Mononuclear cell (primary cell): ENCODE results near the gene TMEM54. TPM values are rescaled to one million over a fixed set of nuclear protein-coding genes. Genes with fewer than 3 reads are reported as not detected.

Source experiments
- H3K27me3 ChIP-seq: 2 replicates; pipeline ENCODE4 v1.6.0; 2011; ENCODE audit warnings: low read length, control low read depth; ENCODE audit not compliant: insufficient read depth
- H3K4me1 ChIP-seq: 2 replicates; pipeline ENCODE4 v1.5.1; 2011; ENCODE audit warnings: mild to moderate bottlenecking, low read length, control low read depth; ENCODE audit not compliant: insufficient read depth
- H3K4me3 ChIP-seq: 2 replicates; pipeline ENCODE4 v1.5.1; 2011; ENCODE audit warnings: mild to moderate bottlenecking, low read length, moderate library complexity
- H3K9me3 ChIP-seq: 2 replicates; pipeline ENCODE4 v1.5.1; 2011; ENCODE audit warnings: low read depth, mild to moderate bottlenecking, control low read depth, low read length
- total RNA-seq: library from RNA; depleted of rRNA; stranded (reverse); fragments of >200 nt; gene quantifications from one replicate; pipeline ENCODE4 v1.2.3, GENCODE V29; 2012

The TMEM54 gene
- total RNA-seq, 1 donor = not detected

DNA sequence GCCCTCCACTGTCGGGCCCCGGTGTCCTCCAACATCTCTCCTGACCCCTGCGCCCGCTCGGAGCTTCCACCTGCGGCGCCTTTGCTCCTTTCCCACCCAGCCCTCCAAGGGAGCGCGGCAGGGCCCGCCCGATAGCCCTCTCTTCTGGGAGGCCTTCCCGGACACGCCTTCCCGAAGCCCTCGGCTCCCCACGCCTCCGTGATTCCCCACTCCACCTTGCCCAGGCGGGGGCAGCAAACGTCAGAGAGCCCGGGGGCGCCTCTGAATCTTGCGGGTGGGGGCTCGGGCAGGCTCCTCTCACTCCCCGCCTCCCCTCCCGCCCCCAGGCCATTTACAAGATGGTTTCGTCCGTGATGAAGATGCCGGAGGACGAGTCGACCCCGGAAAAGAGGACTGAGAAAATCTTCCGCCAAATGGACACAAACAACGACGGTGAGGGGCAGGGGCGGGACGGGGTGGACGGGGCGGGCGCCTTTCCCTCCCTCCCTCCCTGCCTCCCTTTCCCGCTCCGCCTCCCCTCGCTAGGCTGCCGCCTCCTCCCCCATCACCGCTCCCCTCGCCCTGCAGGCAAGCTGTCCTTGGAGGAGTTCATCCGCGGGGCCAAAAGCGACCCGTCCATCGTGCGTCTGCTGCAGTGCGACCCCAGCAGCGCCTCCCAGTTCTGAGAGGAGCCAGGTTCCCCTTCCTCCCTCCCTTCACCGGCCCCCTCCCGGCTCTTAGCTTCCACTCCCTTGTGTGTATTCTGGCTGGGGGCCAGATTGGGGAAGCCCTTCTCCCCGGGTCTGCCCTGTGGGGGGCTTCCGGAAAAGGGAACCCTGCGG is 7.8 kb downstream of the TMEM54 start:
- Histone ChIP-seq H3K4me1 (peaks cover 8% of the 10 kb centered on the region), H3K27me3 (peaks cover 32% of the 10 kb centered on the region), H3K4me3 (no peak overlapping the region), H3K9me3 (no peaks in the 10 kb centered on the region)

DNA sequence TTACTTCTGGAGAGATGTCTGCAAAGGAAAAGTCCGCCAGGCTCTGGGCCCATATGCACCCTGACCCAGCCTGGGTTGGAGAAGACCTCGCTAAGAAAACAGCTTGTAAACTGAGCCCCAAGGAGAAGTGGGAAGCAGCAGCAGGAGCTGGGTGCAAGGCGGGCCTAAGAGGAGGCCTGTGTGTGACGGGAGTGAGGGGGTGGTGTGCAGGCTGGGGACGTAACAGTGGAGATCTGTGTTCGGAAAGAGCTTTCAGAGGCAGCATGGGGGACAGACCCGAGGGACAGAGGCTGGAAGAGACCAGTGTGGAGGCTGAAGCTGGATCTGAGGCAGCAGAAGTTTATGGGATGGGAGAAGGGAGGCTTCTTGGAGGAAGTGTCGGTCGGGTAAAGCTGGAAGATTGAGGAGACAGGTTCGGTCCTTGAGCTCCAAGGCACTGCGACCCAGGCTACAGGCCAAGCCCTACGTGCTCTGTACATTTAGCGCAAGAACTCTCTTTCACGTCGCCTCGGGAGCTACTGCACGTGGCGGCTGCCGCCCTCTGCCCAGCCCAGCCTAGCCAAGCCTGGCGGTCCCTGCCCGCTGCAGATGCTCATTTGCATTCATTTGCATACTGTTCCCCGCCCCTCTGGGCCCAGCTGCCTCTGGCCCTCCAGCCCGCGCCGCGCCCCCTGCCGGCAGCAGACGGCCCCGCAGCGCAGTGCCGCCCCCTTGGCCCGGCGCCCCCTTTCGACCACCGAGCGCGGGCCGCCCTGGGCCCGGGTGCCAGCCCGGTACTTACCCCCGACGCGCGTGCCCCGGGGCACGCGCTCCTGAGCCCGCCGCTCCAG is 8.6 kb downstream of the TMEM54 start:
- no peaks in the 10 kb centered on the region for H3K9me3 ChIP-seq
- H3K4me1 ChIP-seq = peaks cover 8% of the 10 kb centered on the region
- H3K4me3 ChIP-seq = no peak overlapping the region
- H3K27me3 ChIP-seq = peaks cover 37% of the 10 kb centered on the region

DNA sequence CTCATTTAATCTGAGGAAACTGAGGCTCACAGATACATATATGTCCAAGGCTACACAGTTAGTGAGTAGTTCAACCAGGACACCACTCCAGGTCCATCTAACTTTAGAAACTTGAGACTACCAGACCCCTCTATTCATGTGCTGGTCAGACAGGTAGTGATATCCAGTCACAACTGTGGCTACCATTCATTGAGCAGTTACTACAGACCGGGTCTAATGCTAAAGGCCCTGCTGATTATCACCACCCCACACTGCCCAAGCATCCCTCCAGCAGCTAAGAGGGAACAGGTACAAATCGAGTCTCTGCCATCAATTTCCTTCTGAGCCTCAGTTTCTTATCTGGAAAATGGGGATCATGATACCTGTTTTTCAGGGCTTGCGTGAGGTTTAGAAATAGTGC is 9.6 kb downstream of the TMEM54 start:
- Histone ChIP-seq H3K27me3 (peaks cover 46% of the 10 kb centered on the region), H3K4me3 (no peak overlapping the region), H3K9me3 (no peaks in the 10 kb centered on the region), H3K4me1 (peaks cover 8% of the 10 kb centered on the region)

DNA sequence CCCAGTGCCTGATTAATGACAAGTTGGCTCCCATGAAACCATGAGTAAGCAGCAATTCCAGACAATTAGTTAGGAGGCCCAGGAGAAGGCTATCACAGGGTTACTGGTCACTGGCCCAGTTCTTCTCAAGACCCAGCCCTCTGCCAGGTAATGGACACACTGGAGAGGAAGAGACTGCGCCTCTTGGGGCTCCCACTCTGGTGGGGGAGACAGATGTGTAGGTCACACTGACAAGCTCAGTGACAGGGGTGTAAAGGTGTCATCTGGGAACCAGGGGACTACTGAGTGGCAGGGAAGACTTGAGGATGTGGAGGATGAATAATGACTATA is 10.0 kb downstream of the TMEM54 start:
- Histone ChIP-seq H3K4me3 (no peak overlapping the region), H3K4me1 (peaks cover 8% of the 10 kb centered on the region), H3K27me3 (peaks cover 46% of the 10 kb centered on the region), H3K9me3 (no peaks in the 10 kb centered on the region)

DNA sequence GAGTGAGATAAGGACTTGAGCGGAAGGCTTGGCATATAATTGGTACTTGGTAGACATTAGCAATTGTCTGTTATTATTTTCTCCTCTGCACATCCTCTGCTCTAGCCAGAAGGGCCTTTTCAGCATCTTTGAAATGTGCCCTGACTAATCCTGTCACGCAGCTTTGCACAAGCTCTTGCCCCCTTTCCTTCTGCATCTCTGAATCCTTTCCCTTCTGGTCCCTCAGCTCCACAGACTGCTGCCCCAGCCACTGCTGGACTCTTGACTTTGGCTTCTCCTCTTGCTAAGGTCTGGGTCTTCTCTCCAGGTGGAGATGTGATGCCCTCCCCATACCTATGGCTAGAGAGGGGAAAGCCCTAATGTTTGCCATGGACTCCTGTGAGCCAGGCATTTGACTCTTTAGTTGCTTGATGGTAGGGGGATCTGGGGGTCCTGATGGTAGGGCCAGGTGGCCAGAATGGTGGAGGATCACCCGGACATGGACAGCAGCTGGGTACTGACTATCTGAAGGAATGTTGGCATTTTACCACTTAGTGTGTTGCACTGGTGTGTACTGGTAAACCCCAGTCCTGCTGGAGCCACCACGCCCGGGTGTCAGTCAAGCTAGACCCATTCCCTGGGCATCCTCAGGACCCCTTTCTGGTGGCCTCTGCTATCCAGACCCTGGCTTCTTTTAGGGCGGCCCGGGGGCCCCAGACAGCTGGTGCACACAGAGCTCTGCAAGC is 10.5 kb downstream of the TMEM54 start:
- Histone ChIP-seq H3K27me3 (peaks cover 46% of the 10 kb centered on the region), H3K9me3 (no peaks in the 10 kb centered on the region), H3K4me1 (peaks cover 8% of the 10 kb centered on the region), H3K4me3 (no peak overlapping the region)

DNA sequence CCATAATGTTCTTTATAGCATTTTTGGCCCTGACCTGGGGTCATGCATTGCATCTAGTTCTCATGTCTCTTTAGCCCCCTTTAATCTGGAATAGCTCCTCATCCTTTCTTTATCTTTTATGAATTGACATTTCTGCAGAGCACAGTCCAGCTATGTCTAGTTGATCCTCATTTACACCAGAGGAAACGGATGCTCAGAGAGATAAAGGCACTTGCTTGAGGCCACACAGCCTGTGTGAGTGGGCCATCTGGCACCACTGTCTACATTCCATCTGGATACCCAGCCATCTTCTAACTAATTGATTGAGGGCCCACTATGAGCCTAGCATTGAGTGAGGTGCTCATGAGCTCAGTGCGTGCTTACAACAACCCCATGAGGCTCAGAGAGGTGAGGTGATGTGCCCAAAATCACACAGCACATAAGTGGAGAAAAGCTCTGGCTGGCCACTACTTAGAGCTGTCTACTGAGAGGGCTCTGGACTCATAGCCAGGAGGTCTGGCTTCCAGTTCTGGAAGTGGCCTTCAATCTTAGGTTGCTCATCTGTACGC is 11.4 kb downstream of the TMEM54 start:
- Histone ChIP-seq H3K4me1 (peaks cover 8% of the 10 kb centered on the region), H3K4me3 (no peak overlapping the region), H3K27me3 (peaks cover 55% of the 10 kb centered on the region), H3K9me3 (no peaks in the 10 kb centered on the region)

DNA sequence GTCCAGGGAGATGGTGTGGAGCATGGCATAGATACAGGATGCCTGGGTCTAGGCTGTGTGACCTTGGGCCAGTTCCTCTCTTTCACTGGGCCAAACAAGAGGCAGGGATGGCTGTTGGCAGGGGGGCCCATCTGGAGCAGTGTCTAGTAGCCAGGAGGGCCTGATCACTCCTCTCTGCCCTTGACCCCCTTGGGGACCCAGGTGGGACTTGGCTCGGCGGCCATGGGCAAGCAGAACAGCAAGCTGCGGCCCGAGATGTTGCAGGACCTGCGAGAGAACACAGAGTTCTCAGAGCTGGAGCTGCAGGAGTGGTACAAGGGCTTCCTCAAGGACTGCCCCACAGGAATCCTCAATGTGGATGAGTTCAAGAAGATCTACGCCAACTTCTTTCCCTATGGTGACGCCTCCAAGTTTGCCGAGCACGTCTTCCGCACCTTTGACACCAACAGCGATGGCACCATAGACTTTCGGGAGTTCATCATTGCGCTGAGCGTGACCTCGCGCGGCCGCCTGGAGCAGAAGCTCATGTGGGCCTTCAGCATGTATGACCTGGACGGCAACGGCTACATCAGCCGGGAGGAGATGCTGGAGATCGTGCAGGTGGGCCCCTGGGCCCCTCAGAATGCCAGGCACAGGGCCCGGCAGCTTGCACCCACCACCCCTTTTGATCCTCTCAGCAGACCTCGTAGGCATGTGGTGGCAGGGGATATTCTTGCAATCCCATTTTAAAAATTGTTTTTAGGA is 12.3 kb downstream of the TMEM54 start:
- no peaks in the 10 kb centered on the region for H3K9me3 ChIP-seq
- peaks cover 52% of the 10 kb centered on the region for H3K27me3 ChIP-seq
- peaks cover 8% of the 10 kb centered on the region for H3K4me1 ChIP-seq
- no peak overlapping the region for H3K4me3 ChIP-seq

DNA sequence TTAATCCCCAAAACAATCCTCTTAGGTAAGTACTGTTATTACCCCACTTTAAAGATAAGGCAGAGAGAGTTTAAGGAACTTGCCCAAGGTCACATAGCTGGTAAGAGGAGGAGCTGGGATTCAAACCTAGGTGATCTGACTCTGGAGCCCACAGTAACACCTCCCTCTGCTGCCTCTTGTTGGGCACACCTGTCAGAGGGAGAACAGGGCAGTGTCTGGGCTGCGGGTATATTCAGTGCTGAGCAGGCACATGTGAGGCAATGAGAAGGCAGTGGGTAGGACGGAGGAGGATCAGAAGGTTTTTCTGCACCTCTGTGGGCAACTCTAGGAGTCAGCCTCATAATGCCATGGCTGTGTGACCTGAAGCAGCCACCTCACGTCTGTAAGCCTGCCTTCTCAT is 13.1 kb downstream of the TMEM54 start:
- H3K27me3 ChIP-seq = peaks cover 53% of the 10 kb centered on the region

DNA sequence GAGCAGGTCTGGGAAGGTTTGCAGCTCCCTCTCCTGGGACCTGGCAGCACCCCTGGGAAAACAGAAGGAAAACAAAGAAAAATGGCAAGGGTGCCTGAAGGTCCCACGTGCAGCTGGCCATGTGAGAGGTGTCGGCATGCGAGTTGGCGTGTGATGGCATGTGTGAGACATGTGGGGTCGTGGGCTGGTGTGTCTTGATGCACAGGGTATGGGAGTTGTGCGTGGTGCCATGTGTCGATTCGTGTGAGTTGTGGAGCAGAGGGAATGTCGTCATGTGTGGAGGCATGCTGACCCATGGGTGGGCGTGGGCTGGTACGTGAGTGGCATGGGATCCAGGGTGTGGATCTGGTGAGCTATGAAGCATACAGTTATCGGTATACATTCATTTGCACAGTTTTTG is 13.6 kb downstream of the TMEM54 start:
- H3K4me1 ChIP-seq = peaks cover under 1% of the 10 kb centered on the region
- no peaks in the 10 kb centered on the region for H3K9me3 ChIP-seq
- no peak overlapping the region for H3K4me3 ChIP-seq
- H3K27me3 ChIP-seq = peaks cover 51% of the 10 kb centered on the region

More for the DNA sequence above, 13.1 kb downstream of the TMEM54 start:
- Histone ChIP-seq H3K9me3 (no peaks in the 10 kb centered on the region), H3K4me3 (no peak overlapping the region), H3K4me1 (peaks cover 6% of the 10 kb centered on the region)

DNA sequence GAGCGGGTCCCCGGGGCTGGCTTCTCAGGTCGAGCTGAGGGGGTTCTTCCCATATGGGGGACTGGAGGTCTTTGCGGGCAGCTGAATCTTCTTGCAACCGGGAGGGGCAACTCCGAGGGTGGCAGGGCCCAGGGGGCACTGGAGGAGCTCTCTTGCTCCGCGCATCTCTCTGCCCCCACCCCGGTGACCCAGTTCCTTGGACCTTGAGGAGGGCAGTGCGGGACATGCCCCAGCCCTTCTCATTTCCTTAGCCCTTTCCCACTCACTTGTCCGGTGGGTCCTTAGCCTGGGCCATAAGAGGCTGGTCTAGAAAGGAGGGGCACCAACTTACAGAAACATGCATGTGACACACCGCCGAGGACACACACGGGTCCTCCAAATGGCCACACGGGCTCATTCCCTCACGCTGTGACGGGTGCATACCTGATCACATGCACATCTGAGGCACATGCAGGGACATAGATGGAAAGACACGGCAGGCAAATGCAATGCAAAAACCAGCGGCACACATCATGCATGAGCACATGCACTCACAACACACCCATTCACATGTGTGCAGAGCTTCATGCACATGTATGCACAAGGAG is 14.3 kb downstream of the TMEM54 start:
- H3K27me3 ChIP-seq = peaks cover 44% of the 10 kb centered on the region
- no peak overlapping the region for H3K4me3 ChIP-seq
- no peaks in the 10 kb centered on the region for H3K4me1 ChIP-seq

DNA sequence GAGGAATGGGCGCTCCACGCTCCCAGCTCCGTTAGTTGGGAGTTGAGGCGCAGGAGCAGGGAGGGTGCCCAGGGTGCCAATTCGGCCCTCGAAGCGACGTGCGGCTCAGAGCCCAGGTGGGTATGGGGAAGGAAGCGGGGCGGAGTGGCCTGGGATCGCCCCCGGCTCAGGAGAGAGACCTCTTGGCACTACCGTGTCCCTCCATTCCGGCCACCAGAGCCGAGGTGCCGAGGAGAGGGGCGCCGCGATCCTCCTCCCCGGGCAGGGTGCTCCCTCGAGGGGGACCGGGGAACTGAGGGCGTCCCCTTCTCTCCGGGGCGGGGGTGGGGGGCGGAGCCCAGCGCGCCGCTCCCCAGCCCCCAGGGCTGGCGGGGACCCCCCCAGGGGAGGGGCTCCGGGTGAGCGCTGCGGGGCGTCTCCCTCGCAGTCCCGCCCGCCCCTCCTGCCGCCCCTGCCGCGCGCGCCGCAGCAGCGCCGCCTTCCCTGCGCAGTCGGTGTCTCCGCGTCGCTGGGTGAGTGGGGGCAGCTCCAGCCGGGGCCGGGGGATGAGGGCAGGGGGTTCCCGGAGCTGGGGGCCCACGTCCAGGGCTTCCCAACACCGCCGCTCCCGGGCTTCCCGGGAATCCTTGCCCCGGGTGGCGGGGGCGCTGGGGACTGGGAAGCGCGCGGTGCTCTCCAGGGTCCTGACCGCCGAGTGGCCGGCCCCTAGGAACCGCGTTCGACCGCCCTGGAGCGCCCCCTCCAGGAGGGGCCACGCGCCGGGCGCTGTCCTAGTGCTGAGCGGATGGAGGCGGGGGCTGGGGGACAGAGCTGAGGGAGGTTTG is 15.0 kb downstream of the TMEM54 start, which contains the start of gene HPCA:
TSS of gene HPCA (plus strand) at position 488 of the 824 bp plus-strand sequence. CDS start 2,408 bp downstream, outside the sequence.
- H3K27me3 ChIP-seq = peaks cover 37% of the 10 kb centered on the region
- no peak within 1 kb of the TSS for H3K4me3 ChIP-seq
- H3K9me3 ChIP-seq = no peaks in the 10 kb centered on the region
- H3K4me1 ChIP-seq = no peaks in the 10 kb centered on the region

More for the DNA sequence above, 14.3 kb downstream of the TMEM54 start:
- H3K9me3 ChIP-seq = no peaks in the 10 kb centered on the region

DNA sequence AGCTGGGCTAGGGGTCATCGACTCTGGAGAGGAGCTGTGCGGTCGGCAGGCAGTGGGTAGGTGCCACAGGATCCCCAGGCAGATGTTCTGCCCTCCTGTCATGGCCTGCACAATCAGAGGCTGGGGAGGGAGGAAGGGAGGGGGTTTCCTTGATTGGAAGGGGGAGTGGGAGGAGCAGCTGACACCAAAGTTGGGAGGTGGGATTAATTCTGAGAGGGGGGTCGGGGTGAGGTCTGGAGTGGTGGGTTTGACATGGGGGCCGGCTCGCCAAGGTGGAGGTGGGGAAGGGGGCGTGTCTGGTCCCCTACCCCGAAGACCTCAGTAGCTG is 15.5 kb downstream of the TMEM54 start:
- H3K4me1 ChIP-seq = no peaks in the 10 kb centered on the region
- peaks cover 31% of the 10 kb centered on the region for H3K27me3 ChIP-seq
- no peaks in the 10 kb centered on the region for H3K9me3 ChIP-seq
- no peak overlapping the region for H3K4me3 ChIP-seq

DNA sequence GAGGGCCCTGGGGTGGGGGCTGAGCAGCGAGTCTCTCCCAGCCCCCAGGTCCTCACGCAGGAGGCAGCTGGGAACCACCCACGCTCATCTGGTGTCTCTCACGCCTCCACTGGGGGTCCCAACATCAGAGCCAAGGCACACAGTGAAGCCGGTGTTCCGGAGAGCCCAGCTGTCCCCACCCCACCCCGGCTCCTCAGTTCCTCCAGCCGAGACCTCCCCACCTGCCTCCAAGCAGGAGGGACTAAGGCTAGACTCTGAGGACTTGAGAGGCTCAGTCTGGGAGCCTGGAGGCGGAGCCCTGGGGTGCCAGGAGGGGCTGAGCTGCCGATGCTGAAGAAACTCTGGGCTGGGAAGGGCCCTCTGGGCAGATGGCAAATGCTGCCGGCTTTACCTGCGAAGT is 16.5 kb downstream of the TMEM54 start:
- Histone ChIP-seq H3K4me1 (no peaks in the 10 kb centered on the region), H3K27me3 (peaks cover 27% of the 10 kb centered on the region), H3K9me3 (no peaks in the 10 kb centered on the region), H3K4me3 (no peak overlapping the region)
